ENCODE measurements around the gene EMC10.

Gene EMC10

DNA sequence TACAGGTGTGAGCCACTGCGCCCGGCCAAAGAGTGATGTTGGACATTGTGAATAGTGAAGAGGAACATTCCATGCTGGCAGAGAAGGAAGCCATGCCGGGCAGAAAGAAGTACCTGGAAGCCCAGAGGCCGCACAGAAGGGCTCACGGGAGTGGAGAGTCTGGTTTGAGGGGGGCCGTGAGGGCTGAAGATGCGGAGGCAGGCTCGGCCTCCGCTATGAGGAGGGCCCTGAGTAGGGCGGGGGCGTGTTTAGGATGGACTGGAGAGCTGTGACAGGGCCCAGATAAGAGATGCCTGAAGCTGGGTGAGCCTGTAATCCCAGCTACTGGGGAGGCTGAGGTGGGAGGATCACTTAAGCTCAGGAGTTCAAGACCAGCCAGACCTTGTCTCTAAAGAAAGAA, 33.1 kb downstream of the EMC10 start:
- TF ChIP-seq, protein P1, sequence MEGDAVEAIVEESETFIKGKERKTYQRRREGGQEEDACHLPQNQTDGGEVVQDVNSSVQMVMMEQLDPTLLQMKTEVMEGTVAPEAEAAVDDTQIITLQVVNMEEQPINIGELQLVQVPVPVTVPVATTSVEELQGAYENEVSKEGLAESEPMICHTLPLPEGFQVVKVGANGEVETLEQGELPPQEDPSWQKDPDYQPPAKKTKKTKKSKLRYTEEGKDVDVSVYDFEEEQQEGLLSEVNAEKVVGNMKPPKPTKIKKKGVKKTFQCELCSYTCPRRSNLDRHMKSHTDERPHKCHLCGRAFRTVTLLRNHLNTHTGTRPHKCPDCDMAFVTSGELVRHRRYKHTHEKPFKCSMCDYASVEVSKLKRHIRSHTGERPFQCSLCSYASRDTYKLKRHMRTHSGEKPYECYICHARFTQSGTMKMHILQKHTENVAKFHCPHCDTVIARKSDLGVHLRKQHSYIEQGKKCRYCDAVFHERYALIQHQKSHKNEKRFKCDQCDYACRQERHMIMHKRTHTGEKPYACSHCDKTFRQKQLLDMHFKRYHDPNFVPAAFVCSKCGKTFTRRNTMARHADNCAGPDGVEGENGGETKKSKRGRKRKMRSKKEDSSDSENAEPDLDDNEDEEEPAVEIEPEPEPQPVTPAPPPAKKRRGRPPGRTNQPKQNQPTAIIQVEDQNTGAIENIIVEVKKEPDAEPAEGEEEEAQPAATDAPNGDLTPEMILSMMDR (conservative IDR thresholded peaks at IDR 0.05): no peak
- no peak overlapping the region for H3K27ac ChIP-seq

DNA sequence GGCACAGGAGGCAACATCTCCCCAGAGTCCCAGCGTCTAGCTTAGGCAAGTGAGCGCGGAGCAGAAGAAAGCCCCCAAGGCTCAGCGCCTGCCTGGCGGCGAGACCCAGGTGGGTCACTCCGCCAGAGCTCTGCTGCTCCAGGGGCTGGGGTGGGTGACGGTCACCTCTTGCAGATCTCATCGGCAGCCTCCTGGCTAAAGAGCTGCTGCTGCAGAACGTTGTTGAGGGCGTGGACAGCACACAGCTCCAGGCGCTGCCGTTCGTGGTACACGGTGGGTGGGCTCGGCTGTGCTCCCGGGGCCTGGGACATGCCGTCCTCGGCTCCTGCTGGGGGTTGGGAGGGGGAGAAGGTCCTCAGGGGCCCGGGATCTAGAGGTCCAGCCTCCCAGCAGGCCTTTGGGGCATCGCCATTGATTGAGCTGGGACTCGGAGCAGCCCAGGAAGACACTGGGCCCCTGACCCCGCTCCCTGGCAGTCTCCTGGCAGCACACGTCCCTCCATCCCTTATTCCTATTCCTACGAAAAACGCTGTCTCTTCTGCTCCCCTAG, 33.9 kb downstream of the EMC10 start:
- H3K27ac ChIP-seq: peak overlapping the region; percentile 66; the same call in 1 of the 2 replicates
- TF ChIP-seq, protein P1 (conservative IDR thresholded peaks at IDR 0.05): no peak

DNA sequence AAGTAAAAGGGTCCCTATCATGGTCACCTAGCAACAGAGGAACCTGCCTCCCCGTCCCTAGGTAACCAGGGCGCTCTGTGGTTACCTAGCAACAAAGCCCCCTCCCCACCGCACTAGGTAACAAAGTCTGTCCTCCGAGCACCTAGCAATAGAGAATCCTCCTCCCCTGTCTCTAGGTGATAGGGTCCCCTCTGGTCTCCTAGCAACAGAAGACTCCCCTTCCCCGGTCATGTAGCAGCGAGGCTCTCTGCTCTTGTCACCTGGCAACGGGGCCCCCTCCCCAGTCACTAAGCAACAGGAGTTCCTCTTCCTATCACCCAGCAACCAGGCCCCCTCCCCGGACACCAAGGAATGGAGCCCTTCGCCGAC, 34.4 kb downstream of the EMC10 start:
- TF ChIP-seq, protein P1 (conservative IDR thresholded peaks at IDR 0.05): no peak
- peak overlapping the region; percentile 66 for H3K27ac ChIP-seq

DNA sequence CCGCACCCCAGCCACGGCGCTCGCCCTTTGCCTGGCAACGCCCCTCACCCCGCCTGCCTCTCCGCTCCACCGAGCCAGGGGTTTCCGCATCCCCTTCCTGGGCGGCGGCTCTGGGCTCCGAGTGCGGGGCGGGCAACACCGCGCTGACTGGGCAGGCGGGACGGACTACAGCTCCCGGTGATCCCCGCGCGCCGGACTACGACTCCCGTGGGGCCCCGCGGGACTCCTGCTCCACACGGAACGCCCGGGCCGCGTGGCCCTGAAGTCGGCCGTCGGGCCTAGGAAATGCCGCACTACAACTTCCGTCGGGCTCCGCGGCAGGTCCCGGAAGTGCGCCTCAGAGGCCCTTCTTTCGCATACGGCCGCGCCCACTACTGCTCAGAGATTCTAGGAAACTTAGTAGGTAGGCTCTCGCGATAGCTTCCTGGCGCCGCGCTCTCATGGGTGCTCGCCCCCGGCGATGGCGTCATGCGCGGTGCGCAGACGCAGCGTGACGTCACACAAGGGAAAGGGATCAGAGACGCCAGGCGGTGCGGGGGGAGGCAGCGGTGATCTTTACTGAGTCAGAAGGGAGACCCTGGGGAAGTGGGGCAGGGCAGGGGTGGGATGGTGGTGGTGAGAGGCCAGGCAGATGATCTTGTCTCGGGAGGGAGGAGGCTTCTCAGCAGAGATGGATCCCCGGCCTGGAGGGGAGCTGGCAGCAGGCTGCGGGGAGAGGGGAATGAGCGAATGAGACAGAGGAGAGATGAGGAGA, 34.9 kb downstream of the EMC10 start, which contains the start of gene JOSD2:
Gene JOSD2 (minus strand): TSS at position 123 of the 754 bp plus-strand sequence. CDS start 760 bp downstream, outside the sequence.
- peak within 1 kb of the TSS; percentile 66 for H3K27ac ChIP-seq
- TF ChIP-seq, protein P1 (conservative IDR thresholded peaks at IDR 0.05): no peak

DNA sequence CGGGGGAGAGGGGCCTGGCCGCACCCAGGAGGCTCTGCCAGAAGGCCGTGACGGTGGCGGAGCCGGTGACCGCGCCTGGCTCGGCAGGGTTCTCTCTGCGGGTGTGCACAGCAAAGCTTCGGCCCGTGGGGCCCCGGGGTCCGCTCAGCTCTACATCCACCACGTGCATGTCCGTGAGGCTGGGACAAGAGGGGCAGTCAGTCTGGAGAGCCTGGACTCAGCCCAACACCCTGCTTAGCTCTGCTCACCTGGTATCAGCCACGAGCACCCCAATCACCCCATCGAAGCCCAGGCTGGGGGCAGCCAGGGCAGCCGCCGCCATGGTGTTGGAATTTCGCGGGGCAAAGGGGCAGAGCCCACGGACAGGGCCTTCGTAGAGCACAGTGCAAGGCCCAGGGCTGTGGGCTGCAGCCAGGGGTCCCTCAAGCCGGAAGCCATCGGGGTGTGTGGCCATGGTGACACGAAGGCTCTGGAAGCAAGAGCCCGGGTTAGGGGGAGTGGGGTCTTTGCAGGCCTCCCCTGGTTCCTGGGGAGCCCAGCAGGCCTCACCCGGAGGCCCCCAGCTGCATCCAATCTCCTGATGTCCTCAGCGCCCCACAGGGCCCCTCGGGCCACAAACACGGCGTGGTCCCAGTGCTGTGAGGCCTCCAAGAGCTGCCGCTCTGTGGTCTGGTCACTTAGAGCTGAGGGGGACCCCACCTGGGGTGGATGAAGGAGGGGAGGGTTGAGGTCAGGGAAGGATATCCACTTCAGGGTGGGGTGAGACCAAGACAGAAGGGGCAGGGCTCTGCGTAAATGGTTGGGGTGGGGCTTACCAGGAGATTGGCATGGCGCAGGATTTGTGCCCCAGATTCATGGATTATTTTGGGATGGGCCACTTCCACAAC, 36.0 kb downstream of the EMC10 start:
- peak overlapping the region; percentile 66; the same call in 1 of the 2 replicates for H3K27ac ChIP-seq
- TF ChIP-seq, protein P1 (conservative IDR thresholded peaks at IDR 0.05): no peak

DNA sequence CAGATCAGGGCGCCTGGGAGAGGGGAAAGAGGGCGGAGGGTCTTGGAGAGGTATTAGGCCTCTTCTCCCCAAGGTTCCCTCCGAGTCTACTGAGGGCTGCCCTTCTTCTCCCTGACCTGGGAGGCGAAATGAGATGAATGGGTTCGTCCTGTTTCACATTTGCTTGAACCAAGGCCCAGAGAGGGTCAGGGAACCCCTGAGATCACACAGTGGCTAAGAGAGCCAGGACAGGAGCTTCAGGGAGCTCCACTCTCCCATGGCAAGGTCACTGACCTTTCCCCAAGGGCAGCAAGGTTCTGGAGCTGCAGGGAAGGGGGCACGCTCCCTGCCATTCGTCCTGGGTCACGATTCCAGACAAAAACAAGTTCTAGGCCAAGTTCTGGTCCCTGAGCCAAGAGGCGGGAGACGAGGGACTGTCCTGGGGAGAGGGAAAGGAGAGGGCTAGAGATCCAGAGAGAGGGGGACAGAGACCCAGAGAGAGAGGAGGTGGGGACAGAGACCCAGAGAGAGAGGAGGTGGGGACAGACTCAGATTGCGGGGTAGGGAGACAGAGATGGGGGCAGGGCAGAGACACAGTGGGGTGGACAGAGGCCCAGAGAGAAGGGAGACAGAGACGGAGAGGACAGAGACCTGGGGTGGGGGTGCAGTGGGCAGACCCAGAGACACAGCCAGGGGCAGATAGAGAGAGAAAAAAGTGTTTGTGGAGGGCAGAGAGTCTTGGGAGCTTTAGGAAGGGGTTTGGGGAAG, 36.9 kb downstream of the EMC10 start:
- TF ChIP-seq, protein P1 (conservative IDR thresholded peaks at IDR 0.05): no peak
- H3K27ac ChIP-seq: no peak overlapping the region

All from VCaP (cell line).